Kidney epithelial cell (primary cell): Measurements from ENCODE around the gene IPO7. TPM values are rescaled to one million over a fixed set of nuclear protein-coding genes. Genes with fewer than 3 reads are reported as not detected.

Experiments used
- DNase-seq: peaks from one replicate; pipeline ENCODE4 v3.0.0-alpha.2; 2010; ENCODE audit warnings: low read depth
- H3K27me3 ChIP-seq: 2 replicates; pipeline ENCODE4 v1.6.0; 2011; ENCODE audit warnings: low read length; ENCODE audit not compliant: control insufficient read depth, insufficient read depth
- H3K36me3 ChIP-seq: 2 replicates; pipeline ENCODE4 v1.5.1; 2011; ENCODE audit warnings: low read length; ENCODE audit not compliant: control insufficient read depth, insufficient read depth
- H3K4me3 ChIP-seq: 2 replicates; pipeline ENCODE4 v1.5.1; 2011; ENCODE audit warnings: low read depth, mild to moderate bottlenecking, control low read depth, low read length
- CTCF ChIP-seq: IDR thresholded peaks from 2 replicates; pipeline ENCODE4 v1.5.1; 2011; ENCODE audit warnings: mild to moderate bottlenecking, moderate library complexity, low read length, control low read depth, inconsistent platforms; ENCODE audit not compliant: insufficient read depth, poor library complexity, severe bottlenecking
- total RNA-seq: library from RNA; depleted of rRNA; stranded (reverse); fragments of >200 nt; gene quantifications from 2 replicates; pipeline ENCODE4 v1.2.3, GENCODE V29; 2015

The IPO7 gene
- total RNA-seq, 1 donor from 2014 or later: 95.1 TPM

- no peak for TF ChIP-seq CTCF
- H3K36me3 ChIP-seq: no peaks in the 10 kb centered on the region
- H3K4me3 ChIP-seq: no peak overlapping the region
- no peaks in the 10 kb centered on the region for H3K27me3 ChIP-seq
- DNase-seq: no peak
Measured at GRCh38 chr11:9479899-9480298, 95.4 kb downstream of the IPO7 start.

GRCh38 chr11:9489080-9489765 lies 104.8 kb downstream of the IPO7 start:
- DNase-seq: no peak
- TF ChIP-seq CTCF: no peak
- H3K36me3 ChIP-seq: no peaks in the 10 kb centered on the region
- no peaks in the 10 kb centered on the region for H3K27me3 ChIP-seq
- no peak overlapping the region for H3K4me3 ChIP-seq

- no peak overlapping the region for H3K4me3 ChIP-seq
- H3K27me3 ChIP-seq: no peaks in the 10 kb centered on the region
- no peak for DNase-seq
- no peaks in the 10 kb centered on the region for H3K36me3 ChIP-seq
- no peak for TF ChIP-seq CTCF
Measured at GRCh38 chr11:9490376-9490775, 105.9 kb downstream of the IPO7 start.

GRCh38 chr11:9493492-9493891 lies 109.0 kb downstream of the IPO7 start:
- no peaks in the 10 kb centered on the region for H3K27me3 ChIP-seq
- TF ChIP-seq CTCF: no peak
- no peaks in the 10 kb centered on the region for H3K36me3 ChIP-seq
- no peak overlapping the region for H3K4me3 ChIP-seq
- DNase-seq: no peak

GRCh38 chr11:9494316-9494715 lies 109.9 kb downstream of the IPO7 start:
- no peak for TF ChIP-seq CTCF
- H3K36me3 ChIP-seq: no peaks in the 10 kb centered on the region
- no peaks in the 10 kb centered on the region for H3K27me3 ChIP-seq
- DNase-seq: no peak
- no peak overlapping the region for H3K4me3 ChIP-seq
